Breast epithelium (tissue), 4 donors: Measurements from ENCODE around the gene ACVRL1. TPM values are rescaled to one million over a fixed set of nuclear protein-coding genes. Genes with fewer than 3 reads are reported as not detected.

ENCODE experiments used
- DNase-seq, 2 donors: peaks; one replicate each; pipeline ENCODE4 v3.0.0-alpha.2; 2019; ENCODE audit warnings: low spot score in 2 of 2
- H3K27ac ChIP-seq, 2 donors: fragments of 200-600 bp; sonication (generic) in 1 of 2; one replicate each; pipeline ENCODE4 v1.5.1; 2016 to 2019; ENCODE audit warnings: mild to moderate bottlenecking in 1 of 2
- H3K27me3 ChIP-seq, 2 donors: fragments of 200-600 bp; sonication (generic) in 1 of 2; one replicate each; pipeline versions ENCODE4 v1.5.1 to v1.6.0; 2017 to 2019; ENCODE audit warnings: control low read depth in 1 of 2, mild to moderate bottlenecking in 1 of 2
- H3K36me3 ChIP-seq: fragments of 200-600 bp; one replicate; pipeline ENCODE4 v1.5.1; 2019
- H3K4me1 ChIP-seq, 2 donors: fragments of 200-600 bp; sonication (generic); one replicate each; pipeline ENCODE4 v1.5.1; 2016 to 2019; ENCODE audit warnings: control low read depth in 1 of 2
- H3K4me3 ChIP-seq, 3 donors: fragments of 200-600 bp; sonication (generic); 1 replicate in 2 of 3; 2 replicates in 1 of 3; pipeline ENCODE4 v1.5.1; 2016 to 2019; ENCODE audit warnings: mild to moderate bottlenecking in 3 of 3, moderate library complexity in 2 of 3
- H3K9me3 ChIP-seq, 2 donors: fragments of 200-600 bp; sonication (generic) in 1 of 2; one replicate each; pipeline ENCODE4 v1.5.1; 2016 to 2019; ENCODE audit warnings: control low read depth in 1 of 2
- POLR2A ChIP-seq: fragments of 450-650 bp; IDR thresholded peaks from one replicate; pipeline ENCODE4 v1.6.1; 2016; ENCODE audit warnings: antibody characterized with exemption, mild to moderate bottlenecking, moderate library complexity
- POLR2AphosphoS5 ChIP-seq, 3 donors: sonication (generic); formaldehyde crosslinking; IDR thresholded peaks; one replicate each; pipeline ENCODE4 v1.6.1; 2017; ENCODE audit warnings: antibody characterized with exemption in 3 of 3
- intact Hi-C: fragments of 100-400 bp; cut with DNase I; formaldehyde crosslinking; loops from one replicate; pipeline ENCODE4 v1.15.1; 2023; ENCODE audit warnings: low total_unique reads
- total RNA-seq, 3 donors: library from RNA; depleted of rRNA; stranded (reverse); fragments of >200 nt; gene quantifications; one replicate each; pipeline ENCODE4 v1.1.0, GENCODE V29; 2016
- TF ChIP-seq, protein P1 (sequence below), 3 donors: fragments of 450-650 bp; IDR thresholded peaks; one replicate each; pipeline ENCODE4 v1.5.1; 2016 to 2017; ENCODE audit warnings: antibody characterized with exemption in 3 of 3, mild to moderate bottlenecking in 3 of 3, moderate library complexity in 3 of 3

The ACVRL1 gene
- total RNA-seq, 3 donors from 2014 or later = 24.7 to 274 (median 109) TPM

DNA sequence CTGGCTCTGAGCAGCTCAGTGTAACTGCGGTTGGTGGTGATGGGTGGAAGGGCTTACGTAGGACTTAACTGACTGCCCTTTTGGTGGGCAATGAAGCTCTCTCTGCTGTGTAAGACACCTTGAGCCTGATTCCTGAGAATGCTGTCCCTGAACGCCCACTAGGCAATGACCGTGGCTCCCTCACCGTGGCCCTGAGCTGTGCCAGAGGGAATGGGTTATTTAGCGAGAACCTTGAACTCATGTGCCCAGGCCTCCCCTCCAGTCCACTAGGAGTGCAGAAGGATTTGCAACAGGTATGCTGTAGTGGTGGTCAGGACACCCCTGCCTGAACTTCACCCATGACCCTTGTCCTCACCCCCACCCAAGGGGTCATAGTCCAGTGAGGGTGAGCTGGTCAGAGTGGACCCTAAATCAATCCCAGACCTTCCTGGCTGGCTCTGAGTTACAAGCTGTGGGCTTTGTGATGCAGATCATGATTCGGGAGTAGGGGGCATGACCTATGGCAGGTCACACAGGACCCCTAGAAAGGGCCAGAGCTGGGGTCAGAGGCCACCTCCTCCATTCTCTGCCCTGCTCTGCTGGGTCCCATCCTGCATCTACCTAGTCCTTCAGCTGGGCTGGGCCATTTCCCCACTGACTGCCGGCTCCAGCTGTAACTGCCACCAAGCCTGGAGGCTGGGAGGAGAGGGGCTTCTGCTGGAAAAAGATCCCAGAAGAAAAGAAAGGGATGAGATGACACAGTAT is 33.9 kb upstream of the ACVRL1 start:
- H3K27me3 ChIP-seq = no peaks in the 10 kb centered on the region
- H3K4me1 ChIP-seq = no peaks in the 10 kb centered on the region
- DNase-seq = no peak
- intact Hi-C loops = no loop called here
- TF ChIP-seq, protein P1, sequence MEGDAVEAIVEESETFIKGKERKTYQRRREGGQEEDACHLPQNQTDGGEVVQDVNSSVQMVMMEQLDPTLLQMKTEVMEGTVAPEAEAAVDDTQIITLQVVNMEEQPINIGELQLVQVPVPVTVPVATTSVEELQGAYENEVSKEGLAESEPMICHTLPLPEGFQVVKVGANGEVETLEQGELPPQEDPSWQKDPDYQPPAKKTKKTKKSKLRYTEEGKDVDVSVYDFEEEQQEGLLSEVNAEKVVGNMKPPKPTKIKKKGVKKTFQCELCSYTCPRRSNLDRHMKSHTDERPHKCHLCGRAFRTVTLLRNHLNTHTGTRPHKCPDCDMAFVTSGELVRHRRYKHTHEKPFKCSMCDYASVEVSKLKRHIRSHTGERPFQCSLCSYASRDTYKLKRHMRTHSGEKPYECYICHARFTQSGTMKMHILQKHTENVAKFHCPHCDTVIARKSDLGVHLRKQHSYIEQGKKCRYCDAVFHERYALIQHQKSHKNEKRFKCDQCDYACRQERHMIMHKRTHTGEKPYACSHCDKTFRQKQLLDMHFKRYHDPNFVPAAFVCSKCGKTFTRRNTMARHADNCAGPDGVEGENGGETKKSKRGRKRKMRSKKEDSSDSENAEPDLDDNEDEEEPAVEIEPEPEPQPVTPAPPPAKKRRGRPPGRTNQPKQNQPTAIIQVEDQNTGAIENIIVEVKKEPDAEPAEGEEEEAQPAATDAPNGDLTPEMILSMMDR (IDR thresholded peaks at IDR 0.05) = no peak
- TF ChIP-seq POLR2A = no peak
- no peak for TF ChIP-seq POLR2AphosphoS5 (IDR thresholded peaks at IDR 0.05)
- no peak overlapping the region for H3K4me3 ChIP-seq
- H3K9me3 ChIP-seq = no peaks in the 10 kb centered on the region
- H3K27ac ChIP-seq = no peak overlapping the region
- no peaks in the 10 kb centered on the region for H3K36me3 ChIP-seq

DNA sequence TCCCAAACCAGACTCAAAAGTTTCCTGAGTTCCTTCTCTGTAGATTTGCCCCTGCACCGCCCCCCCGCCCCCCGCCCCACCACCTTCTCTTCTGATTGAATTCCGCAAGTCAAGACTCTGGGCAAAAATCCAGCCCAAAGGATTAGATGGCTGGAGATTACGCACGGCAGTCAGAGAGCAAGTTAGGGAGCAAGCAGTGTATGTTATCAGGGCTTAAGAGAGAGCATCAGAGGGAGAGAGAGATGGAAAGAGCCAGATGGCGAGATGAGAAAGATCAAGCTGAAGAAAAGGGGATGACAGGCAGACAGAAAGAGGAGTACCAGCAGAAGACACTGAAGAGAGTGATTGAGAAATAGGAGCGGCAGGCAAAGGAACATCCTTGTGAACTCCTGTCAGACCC is 33.3 kb upstream of the ACVRL1 start:
- no peak for TF ChIP-seq POLR2AphosphoS5 (IDR thresholded peaks at IDR 0.05)
- TF ChIP-seq, protein P1 (IDR thresholded peaks at IDR 0.05) = no peak
- TF ChIP-seq POLR2A = no peak
- intact Hi-C loops = no loop called here
- H3K27ac ChIP-seq = no peak overlapping the region
- DNase-seq = no peak
- no peaks in the 10 kb centered on the region for H3K4me1 ChIP-seq
- no peaks in the 10 kb centered on the region for H3K27me3 ChIP-seq
- H3K9me3 ChIP-seq = no peaks in the 10 kb centered on the region
- H3K36me3 ChIP-seq = no peaks in the 10 kb centered on the region
- H3K4me3 ChIP-seq = no peak overlapping the region

DNA sequence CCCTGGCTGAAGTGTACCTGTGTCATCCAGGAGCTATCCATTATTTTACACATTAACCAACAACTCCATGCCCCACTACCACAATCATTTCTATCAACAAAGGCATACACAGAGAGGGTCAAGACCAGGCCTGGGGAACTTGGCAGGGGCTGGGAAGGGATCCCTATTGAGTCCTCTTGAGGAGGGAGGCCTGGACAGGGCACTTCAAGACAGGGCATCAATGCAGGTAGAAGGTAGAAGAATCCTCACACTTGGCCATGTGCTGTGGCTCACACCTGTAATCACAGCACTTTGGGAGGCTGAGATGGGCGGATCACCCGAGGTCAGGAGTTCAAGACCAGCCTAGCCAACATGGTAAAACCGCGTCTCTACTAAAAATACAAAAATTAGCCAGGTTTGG is 32.8 kb upstream of the ACVRL1 start:
- DNase-seq = no peak
- Histone ChIP-seq H3K9me3 (no peaks in the 10 kb centered on the region), H3K4me1 (no peaks in the 10 kb centered on the region), H3K36me3 (no peaks in the 10 kb centered on the region), H3K4me3 (no peak overlapping the region), H3K27me3 (no peaks in the 10 kb centered on the region), H3K27ac (no peak overlapping the region)
- TF ChIP-seq POLR2AphosphoS5 (IDR thresholded peaks at IDR 0.05) (no peak), POLR2A (no peak)
- TF ChIP-seq, protein P1 (IDR thresholded peaks at IDR 0.05) = no peak
- intact Hi-C loops = no loop called here

DNA sequence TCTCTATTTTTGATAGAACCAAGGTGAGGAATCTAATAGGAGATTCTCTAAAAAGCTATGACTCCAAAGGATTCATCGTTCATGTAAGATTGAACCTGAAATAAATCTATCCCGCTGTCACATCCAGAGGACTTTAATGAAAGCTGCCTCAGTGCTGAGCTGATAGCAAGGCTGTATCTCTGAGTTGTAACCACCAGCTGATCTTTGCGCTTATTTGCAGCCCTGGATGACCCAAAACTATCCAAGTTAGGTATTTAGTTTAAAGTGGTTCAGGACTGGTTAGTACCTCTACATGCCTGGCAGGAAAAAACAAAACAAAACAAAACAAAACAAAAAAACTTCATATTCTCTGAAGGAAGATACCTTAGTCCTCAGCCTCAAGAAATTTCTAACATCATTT is 28.2 kb upstream of the ACVRL1 start:
- Histone ChIP-seq H3K36me3 (no peaks in the 10 kb centered on the region), H3K4me1 (no peaks in the 10 kb centered on the region), H3K27ac (no peak overlapping the region), H3K4me3 (no peak overlapping the region), H3K27me3 (no peaks in the 10 kb centered on the region), H3K9me3 (no peaks in the 10 kb centered on the region)
- no peak for DNase-seq
- intact Hi-C loops = no loop called here
- no peak for TF ChIP-seq POLR2AphosphoS5 (IDR thresholded peaks at IDR 0.05)
- TF ChIP-seq, protein P1 (IDR thresholded peaks at IDR 0.05) = no peak
- TF ChIP-seq POLR2A = no peak

DNA sequence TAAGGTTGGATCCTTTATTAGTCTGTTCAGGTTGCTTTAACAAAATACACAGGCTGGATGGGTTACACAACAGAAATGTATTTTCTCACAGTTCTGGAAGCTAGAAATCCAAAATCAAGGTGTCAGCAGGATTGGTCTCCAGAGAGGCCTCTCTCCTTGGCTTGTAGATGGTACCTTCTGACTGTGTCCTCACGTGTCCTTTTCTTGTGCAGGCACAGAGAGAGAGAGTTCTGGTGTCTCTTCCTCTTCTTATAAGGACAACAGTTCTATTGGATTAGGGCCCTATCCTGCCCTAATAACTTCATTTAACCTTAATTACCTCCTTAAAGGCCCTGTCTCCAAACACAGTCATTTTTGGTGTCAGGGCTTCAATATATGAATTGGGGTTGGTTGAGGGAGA is 24.0 kb upstream of the ACVRL1 start:
- Histone ChIP-seq H3K4me3 (no peak overlapping the region), H3K36me3 (no peaks in the 10 kb centered on the region), H3K9me3 (no peaks in the 10 kb centered on the region), H3K27ac (peak overlapping the region in 1 of 2 donors; percentile 25), H3K4me1 (peaks cover 0 to 5% of the 10 kb centered on the region in 2 donors), H3K27me3 (no peaks in the 10 kb centered on the region)
- DNase-seq = no peak
- intact Hi-C loops = no loop called here
- TF ChIP-seq, protein P1 (IDR thresholded peaks at IDR 0.05) = no peak
- TF ChIP-seq POLR2AphosphoS5 (IDR thresholded peaks at IDR 0.05) (no peak), POLR2A (no peak)
